ENCODE results near the gene GOLGA7B. TPM values are rescaled to one million over a fixed set of nuclear protein-coding genes. Genes with fewer than 3 reads are reported as not detected.

GOLGA7B gene
- total and polyA plus RNA-seq, 2 of the 4 experiments (the other 2 are of a cell fraction), result not detected

DNA sequence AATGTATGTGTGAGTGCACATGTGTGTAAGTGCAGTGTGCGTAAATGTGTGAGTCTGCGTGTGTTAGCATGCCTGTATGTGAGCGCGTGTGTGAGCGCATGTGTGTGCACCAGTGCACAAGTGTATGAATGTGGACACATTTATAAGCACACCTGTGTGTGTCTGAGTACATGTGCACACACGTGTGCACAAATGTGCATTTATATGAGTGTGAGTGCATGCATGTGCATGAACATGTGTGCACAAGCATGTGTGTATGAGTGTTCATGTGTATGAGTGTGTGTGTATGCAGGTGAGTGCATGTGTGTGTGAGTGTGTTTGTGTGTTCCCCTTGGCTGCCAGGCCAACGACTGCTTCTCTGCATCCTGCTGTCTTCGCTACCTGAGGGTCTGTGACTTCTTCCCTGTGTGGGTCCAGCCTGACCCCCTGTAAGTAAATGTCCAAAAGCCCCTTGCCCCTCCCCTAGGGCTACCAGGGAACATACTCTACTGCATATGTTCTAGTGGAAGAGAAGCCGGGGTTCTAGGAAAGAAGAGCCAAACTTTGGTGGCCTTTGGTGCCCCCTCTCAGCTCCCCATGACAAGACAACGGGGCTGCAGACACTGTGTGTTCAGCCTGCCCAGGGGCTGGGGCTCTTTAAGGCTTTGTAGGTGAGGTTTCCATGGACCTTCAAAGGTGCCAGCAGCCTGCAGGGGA, 17.0 kb downstream of the GOLGA7B start:
- intact Hi-C loops (cut with micrococcal nuclease) (no loop called here), dilution Hi-C loops (cut with HindIII; ENCODE audit: low sequenced_read_pairs, unreplicated experiment) (no loop called here), in situ Hi-C loops (cut with MboI; ENCODE audit: low sequenced_read_pairs) (no loop called here)
- Histone ChIP-seq H4K91ac (ENCODE audit: insufficient read depth, low read depth, low read length) (no peak overlapping the region), H3K27ac (ENCODE audit: insufficient read depth, low read length) (no peak overlapping the region), H3K4ac (ENCODE audit: low read depth, low read length) (no peak overlapping the region), H2BK120ac (ENCODE audit: low read depth, low read length) (no peak overlapping the region), H2BK5ac (ENCODE audit: low read depth, low read length, poor library complexity, severe bottlenecking) (no peak overlapping the region), H2BK15ac (ENCODE audit: low read depth, low read length) (no peak overlapping the region), H3K56ac (ENCODE audit: extremely low read depth, insufficient read depth, low read length) (no peak overlapping the region), H3K18ac (ENCODE audit: low read depth, low read length) (no peak overlapping the region), H3K79me1 (ENCODE audit: low read depth in 1 of 2, low read length in 2 of 2) (no peaks in the 10 kb centered on the region), H3K4me1 (ENCODE audit: control insufficient read depth, insufficient read depth, low read length) (no peaks in the 10 kb centered on the region), H4K8ac (ENCODE audit: low read depth in 2 of 2, low read length in 2 of 2) (no peak overlapping the region), H3K4me2 (ENCODE audit: low read depth, low read length) (no peak overlapping the region), H3K9me3 (ENCODE audit: control insufficient read depth, insufficient read depth, low read length) (no peaks in the 10 kb centered on the region), H4K5ac (ENCODE audit: low read depth, low read length) (no peak overlapping the region), H2BK20ac (ENCODE audit: low read depth, low read length) (no peak overlapping the region), H3K36me3 (ENCODE audit: control insufficient read depth, insufficient read depth, low read length) (no peaks in the 10 kb centered on the region), H3K14ac (replicated peaks; ENCODE audit: low read depth, low read length) (no peak overlapping the region), H4K20me1 (ENCODE audit: insufficient read depth, low read length) (no peaks in the 10 kb centered on the region), H3K4me3 (ENCODE audit: insufficient read depth, low read depth, low read length) (no peak overlapping the region), H2AFZ (replicated peaks; ENCODE audit: low read length, poor library complexity) (no peak overlapping the region), H2AK9ac (replicated peaks; ENCODE audit: low read depth, low read length, poor library complexity) (no peak overlapping the region), H3K23ac (ENCODE audit: low read depth, low read length) (no peak overlapping the region), H3K9ac (ENCODE audit: low read depth, low read length) (no peak overlapping the region), H2AK5ac (ENCODE audit: low read depth, low read length) (no peak overlapping the region), H3K27me3 (ENCODE audit: control insufficient read depth, insufficient read depth, low read length) (peaks cover 44% of the 10 kb centered on the region), H3K9me1 (ENCODE audit: insufficient read depth, low read length) (no peaks in the 10 kb centered on the region)
- POLR2A ChIA-PET (ENCODE audit: unreplicated experiment), result no interaction called here
- WGBS, 2 experiments (ENCODE audit: extremely low coverage in 2 of 2, insufficient read length in 1 of 2), result 87% methylated on average over 7 of the region's 10 CpGs; no CpG with 5 or more reads in 1 of the 2 experiments
- DNase-seq (no peak), ATAC-seq (ENCODE audit: low read depth) (no peak)
- no TSS peak for BruUV-seq (replicated peaks)
- CTCF ChIA-PET, result no interaction called here
- TF ChIP-seq BHLHE40 (IDR thresholded peaks at IDR 0.05; ENCODE audit: low read depth, low read length) (no peak), CHD1 (IDR thresholded peaks at IDR 0.05; ENCODE audit: low read depth, low read length) (no peak), POLR2A (IDR thresholded peaks at IDR 0.05; ENCODE audit: low read depth, low read length) (no peak), SMC3 (IDR thresholded peaks at IDR 0.05; ENCODE audit: low read depth, low read length) (no peak), MAFK (IDR thresholded peaks at IDR 0.05; ENCODE audit: low read depth, low read length) (no peak), RFX5 (IDR thresholded peaks at IDR 0.05; ENCODE audit: low read depth, low read length) (no peak), FOS (IDR thresholded peaks at IDR 0.05; ENCODE audit: low read depth, low read length) (no peak), RAD21 (IDR thresholded peaks at IDR 0.05; ENCODE audit: low read length) (no peak), CEBPB (IDR thresholded peaks at IDR 0.05; ENCODE audit: low read depth, low read length) (no peak), RCOR1 (IDR thresholded peaks at IDR 0.05; ENCODE audit: insufficient replicate concordance, low read length) (no peak), NFE2L2 (IDR thresholded peaks at IDR 0.05; ENCODE audit: low read depth, low read length) (no peak), MAZ (IDR thresholded peaks at IDR 0.05; ENCODE audit: borderline replicate concordance, low read depth, low read length) (no peak), MXI1 (IDR thresholded peaks at IDR 0.05; ENCODE audit: borderline replicate concordance, low read depth, low read length) (no peak)
- TF ChIP-seq, protein P1, sequence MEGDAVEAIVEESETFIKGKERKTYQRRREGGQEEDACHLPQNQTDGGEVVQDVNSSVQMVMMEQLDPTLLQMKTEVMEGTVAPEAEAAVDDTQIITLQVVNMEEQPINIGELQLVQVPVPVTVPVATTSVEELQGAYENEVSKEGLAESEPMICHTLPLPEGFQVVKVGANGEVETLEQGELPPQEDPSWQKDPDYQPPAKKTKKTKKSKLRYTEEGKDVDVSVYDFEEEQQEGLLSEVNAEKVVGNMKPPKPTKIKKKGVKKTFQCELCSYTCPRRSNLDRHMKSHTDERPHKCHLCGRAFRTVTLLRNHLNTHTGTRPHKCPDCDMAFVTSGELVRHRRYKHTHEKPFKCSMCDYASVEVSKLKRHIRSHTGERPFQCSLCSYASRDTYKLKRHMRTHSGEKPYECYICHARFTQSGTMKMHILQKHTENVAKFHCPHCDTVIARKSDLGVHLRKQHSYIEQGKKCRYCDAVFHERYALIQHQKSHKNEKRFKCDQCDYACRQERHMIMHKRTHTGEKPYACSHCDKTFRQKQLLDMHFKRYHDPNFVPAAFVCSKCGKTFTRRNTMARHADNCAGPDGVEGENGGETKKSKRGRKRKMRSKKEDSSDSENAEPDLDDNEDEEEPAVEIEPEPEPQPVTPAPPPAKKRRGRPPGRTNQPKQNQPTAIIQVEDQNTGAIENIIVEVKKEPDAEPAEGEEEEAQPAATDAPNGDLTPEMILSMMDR (conservative IDR thresholded peaks at IDR 0.05; ENCODE audit: low read depth, low read length), result no peak
- TF ChIP-seq, protein P2, sequence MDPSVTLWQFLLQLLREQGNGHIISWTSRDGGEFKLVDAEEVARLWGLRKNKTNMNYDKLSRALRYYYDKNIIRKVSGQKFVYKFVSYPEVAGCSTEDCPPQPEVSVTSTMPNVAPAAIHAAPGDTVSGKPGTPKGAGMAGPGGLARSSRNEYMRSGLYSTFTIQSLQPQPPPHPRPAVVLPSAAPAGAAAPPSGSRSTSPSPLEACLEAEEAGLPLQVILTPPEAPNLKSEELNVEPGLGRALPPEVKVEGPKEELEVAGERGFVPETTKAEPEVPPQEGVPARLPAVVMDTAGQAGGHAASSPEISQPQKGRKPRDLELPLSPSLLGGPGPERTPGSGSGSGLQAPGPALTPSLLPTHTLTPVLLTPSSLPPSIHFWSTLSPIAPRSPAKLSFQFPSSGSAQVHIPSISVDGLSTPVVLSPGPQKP (IDR thresholded peaks at IDR 0.05; ENCODE audit: borderline replicate concordance, low read depth, low read length), result no peak
- TF ChIP-seq, protein P3, sequence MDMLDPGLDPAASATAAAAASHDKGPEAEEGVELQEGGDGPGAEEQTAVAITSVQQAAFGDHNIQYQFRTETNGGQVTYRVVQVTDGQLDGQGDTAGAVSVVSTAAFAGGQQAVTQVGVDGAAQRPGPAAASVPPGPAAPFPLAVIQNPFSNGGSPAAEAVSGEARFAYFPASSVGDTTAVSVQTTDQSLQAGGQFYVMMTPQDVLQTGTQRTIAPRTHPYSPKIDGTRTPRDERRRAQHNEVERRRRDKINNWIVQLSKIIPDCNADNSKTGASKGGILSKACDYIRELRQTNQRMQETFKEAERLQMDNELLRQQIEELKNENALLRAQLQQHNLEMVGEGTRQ (IDR thresholded peaks at IDR 0.05; ENCODE audit: low read depth, low read length), result no peak
